Panc1 (cell line): ENCODE measurements around the gene SH3BP4. TPM values are rescaled to one million over a fixed set of nuclear protein-coding genes. Genes with fewer than 3 reads are reported as not detected.

Experiments
- ATAC-seq: fragments of 200-7000 bp; cut with Tn5 transposase; 2 replicates; pipeline ENCODE4 v1.9.1; 2020; ENCODE audit warnings: mild to moderate bottlenecking, moderate library complexity
- BruUV-seq: library from RNA; stranded (reverse); fragments of 400-500 nt; replicated peaks from 2 replicates; lab custom pipeline; 2021; lab: Mats Ljungman, UMichigan
- CTCF ChIA-PET: fragments of 300-600 bp; sonication (Branson Sonifier 250); formaldehyde crosslinking; loops from one replicate; lab custom pipeline; 2022; ENCODE audit warnings: antibody characterized with exemption; lab: Charles Lee
- POLR2A ChIA-PET: fragments of 300-600 bp; sonication (Branson Sonifier 250); formaldehyde crosslinking; loops from one replicate; lab custom pipeline; 2022; ENCODE audit warnings: antibody characterized with exemption; lab: Charles Lee
- DNase-seq: peaks from one replicate; pipeline ENCODE4 v3.0.0-alpha.2; 2010; ENCODE audit warnings: low read depth, low spot score
- H3K27ac ChIP-seq: 2 replicates; pipeline ENCODE4 v1.5.1; 2011; ENCODE audit warnings: mild to moderate bottlenecking, low read length, inconsistent platforms
- H3K27me3 ChIP-seq: fragments of 200-500 bp; sonication (Bioruptor generic); 2 replicates; pipeline ENCODE4 v1.6.0; 2014; ENCODE audit warnings: low read length, inconsistent platforms; ENCODE audit not compliant: control insufficient read depth, insufficient read depth
- H3K36me3 ChIP-seq: fragments of 200-500 bp; sonication (Bioruptor generic); 2 replicates; pipeline ENCODE4 v1.5.1; 2014; ENCODE audit warnings: inconsistent platforms, mild to moderate bottlenecking, low read length, moderate library complexity; ENCODE audit not compliant: control insufficient read depth, insufficient read depth
- H3K4me1 ChIP-seq: 2 replicates; pipeline ENCODE4 v1.5.1; 2011; ENCODE audit warnings: inconsistent platforms, mild to moderate bottlenecking, low read length, moderate library complexity; ENCODE audit not compliant: control insufficient read depth, insufficient read depth
- H3K4me3 ChIP-seq, 2 experiments: 2 replicates each; pipeline ENCODE4 v1.5.1; 2011 to 2012; ENCODE audit warnings: low read depth in 2 of 2, low read length in 2 of 2, mild to moderate bottlenecking in 2 of 2, inconsistent platforms in 1 of 2, moderate library complexity in 1 of 2
- H3K9me3 ChIP-seq: fragments of 200-500 bp; sonication (Bioruptor generic); 2 replicates; pipeline ENCODE4 v1.5.1; 2014; ENCODE audit warnings: low read depth, mild to moderate bottlenecking, inconsistent platforms, low read length, moderate library complexity; ENCODE audit not compliant: control insufficient read depth, insufficient read depth
- CTCF ChIP-seq: fragments of 450-650 bp; IDR thresholded peaks from 2 replicates; pipeline ENCODE4 v1.5.1; 2017; ENCODE audit warnings: mild to moderate bottlenecking
- POLR2AphosphoS5 ChIP-seq: IDR thresholded peaks from 2 replicates; pipeline ENCODE4 v1.6.1; 2012; ENCODE audit warnings: mild to moderate bottlenecking, low read depth, low read length, moderate library complexity
- REST ChIP-seq, 2 experiments: IDR thresholded peaks; 2 replicates each; pipeline ENCODE4 v1.6.1; 2011 to 2012; ENCODE audit warnings: low read depth in 2 of 2, control low read depth in 1 of 2, low read length in 1 of 2, mild to moderate bottlenecking in 1 of 2, moderate library complexity in 1 of 2; ENCODE audit not compliant: insufficient read depth in 1 of 2
- SIN3A ChIP-seq: IDR thresholded peaks from 2 replicates; pipeline ENCODE4 v1.6.1; 2012; ENCODE audit warnings: low read depth, mild to moderate bottlenecking, low read length, moderate library complexity, borderline replicate concordance; ENCODE audit not compliant: insufficient read depth
- TCF7L2 ChIP-seq: IDR thresholded peaks from 2 replicates; pipeline ENCODE4 v1.6.1; 2011; ENCODE audit warnings: mild to moderate bottlenecking, low read depth, low read length, inconsistent platforms
- in situ Hi-C: cut with HindIII; loops from 2 replicates; pipeline ENCODE4 v1.10.0; 2016; ENCODE audit warnings: low sequenced_read_pairs, low pct_unique_long_range_greater_than_20kb
- intact Hi-C: fragments of 100-400 bp; cut with micrococcal nuclease; formaldehyde crosslinking; loops from one replicate; pipeline ENCODE4 v1.10.0; 2022; ENCODE audit not compliant: unreplicated experiment
- total RNA-seq: library from RNA; stranded (reverse); gene quantifications from one replicate; pipeline ENCODE4 v1.2.1, GENCODE V29; 2021; ENCODE audit not compliant: unreplicated experiment

Gene SH3BP4
- total RNA-seq, 1 experiment from 2014 or later: 133 TPM

- Histone ChIP-seq H3K27me3 (no peaks in the 10 kb centered on the region), H3K27ac (peak overlapping the region; percentile 54), H3K4me3 (no peak overlapping the region), H3K36me3 (peaks cover 2% of the 10 kb centered on the region; the same call in 1 of the 2 replicates), H3K4me1 (peaks cover 62% of the 10 kb centered on the region), H3K9me3 (no peaks in the 10 kb centered on the region)
- no peak for TF ChIP-seq REST (IDR thresholded peaks at IDR 0.05; ENCODE audit: insufficient read depth in 1 of 2, low read depth in 2 of 2, low read length in 1 of 2)
- no peak for TF ChIP-seq POLR2AphosphoS5
- no peak for TF ChIP-seq TCF7L2
- TF ChIP-seq SIN3A: no peak
- no peak for TF ChIP-seq CTCF
- ATAC-seq: no peak
- intact Hi-C loops (no loop called here), in situ Hi-C loops (no loop called here)
- BruUV-seq: no TSS peak
- ChIA-PET POLR2A (no interaction called here), CTCF (no interaction called here)
- DNase-seq: no peak
Measured at GRCh38 chr2:234991290-234991689, 39.5 kb downstream of the SH3BP4 start.

- TF ChIP-seq CTCF: no peak
- no peak for TF ChIP-seq TCF7L2
- TF ChIP-seq SIN3A: no peak
- ATAC-seq: no peak
- intact Hi-C loops: no loop called here
- in situ Hi-C loops: no loop called here
- H3K27ac ChIP-seq: peak overlapping the region; percentile 29; the same call in 1 of the 2 replicates
- H3K9me3 ChIP-seq: no peaks in the 10 kb centered on the region
- no peaks in the 10 kb centered on the region for H3K27me3 ChIP-seq
- POLR2A ChIA-PET: interaction anchor here (0.6 kb wide), 1 partner anchor 36 kb away, joined by 5 read pairs; no protein-coding TSS in a partner anchor
- H3K36me3 ChIP-seq: peaks cover 2% of the 10 kb centered on the region
- no TSS peak for BruUV-seq
- CTCF ChIA-PET: no interaction called here
- DNase-seq: no peak
- peaks cover 64% of the 10 kb centered on the region for H3K4me1 ChIP-seq
- H3K4me3 ChIP-seq: no peak overlapping the region
Measured at GRCh38 chr2:234991793-234992192, 40.0 kb downstream of the SH3BP4 start.
